DOHH2 (cell line): ENCODE data around the gene PTPA.

Source experiments
- EZH2phosphoT487 ChIP-seq: fragments of 200-600 bp; sonication (generic); IDR thresholded peaks from 2 replicates; pipeline ENCODE4 v1.6.1; 2017; ENCODE audit warnings: borderline replicate concordance, mild to moderate bottlenecking, antibody characterized with exemption, low read length, moderate library complexity, mixed read lengths
- TF ChIP-seq, protein P1 (sequence below): fragments of 200-600 bp; sonication (generic); IDR thresholded peaks from one replicate; pipeline ENCODE4 v1.5.1; 2014; ENCODE audit warnings: antibody characterized with exemption, mild to moderate bottlenecking, low read depth, low read length; ENCODE audit not compliant: poor library complexity, severe bottlenecking

DNA sequence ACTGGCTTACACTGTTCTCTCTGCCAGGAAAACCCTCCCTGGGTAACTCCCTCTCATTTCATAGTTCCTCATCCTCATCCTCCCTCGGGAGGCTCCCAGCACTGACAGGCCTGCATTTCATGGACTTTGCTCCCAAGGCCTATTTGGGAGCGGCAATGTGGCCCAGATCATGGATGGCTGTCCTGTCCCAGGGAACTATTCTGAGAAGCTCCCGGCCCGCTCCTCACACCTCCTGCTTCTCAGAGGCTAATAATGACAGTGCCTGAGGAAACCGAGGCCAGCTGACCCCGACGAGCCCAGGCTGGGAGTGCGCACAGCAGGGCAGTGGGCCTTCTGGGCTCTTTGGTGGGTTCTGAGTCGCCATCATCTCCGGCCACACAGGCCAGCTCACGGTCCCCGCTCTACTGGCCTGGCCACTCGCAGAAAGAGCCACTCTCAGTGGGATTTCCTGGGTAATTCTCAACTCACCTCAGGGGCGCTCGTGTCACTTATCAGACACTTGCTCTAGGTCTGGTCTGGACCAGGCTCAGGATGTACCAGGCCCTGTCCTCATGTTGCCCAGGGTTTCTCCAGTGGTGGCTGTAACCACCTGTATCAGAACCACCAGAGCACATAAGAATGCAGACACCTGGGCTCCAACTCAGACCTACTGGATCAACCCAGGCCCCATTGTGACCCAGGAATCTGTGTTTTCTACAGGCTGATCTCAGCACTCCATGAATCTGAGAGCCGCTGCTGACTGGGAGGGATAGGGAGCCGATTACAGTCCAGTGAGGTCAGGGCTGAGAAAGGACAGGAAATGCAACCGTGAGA, 32.3 kb upstream of the PTPA start:
- TF ChIP-seq, protein P1, sequence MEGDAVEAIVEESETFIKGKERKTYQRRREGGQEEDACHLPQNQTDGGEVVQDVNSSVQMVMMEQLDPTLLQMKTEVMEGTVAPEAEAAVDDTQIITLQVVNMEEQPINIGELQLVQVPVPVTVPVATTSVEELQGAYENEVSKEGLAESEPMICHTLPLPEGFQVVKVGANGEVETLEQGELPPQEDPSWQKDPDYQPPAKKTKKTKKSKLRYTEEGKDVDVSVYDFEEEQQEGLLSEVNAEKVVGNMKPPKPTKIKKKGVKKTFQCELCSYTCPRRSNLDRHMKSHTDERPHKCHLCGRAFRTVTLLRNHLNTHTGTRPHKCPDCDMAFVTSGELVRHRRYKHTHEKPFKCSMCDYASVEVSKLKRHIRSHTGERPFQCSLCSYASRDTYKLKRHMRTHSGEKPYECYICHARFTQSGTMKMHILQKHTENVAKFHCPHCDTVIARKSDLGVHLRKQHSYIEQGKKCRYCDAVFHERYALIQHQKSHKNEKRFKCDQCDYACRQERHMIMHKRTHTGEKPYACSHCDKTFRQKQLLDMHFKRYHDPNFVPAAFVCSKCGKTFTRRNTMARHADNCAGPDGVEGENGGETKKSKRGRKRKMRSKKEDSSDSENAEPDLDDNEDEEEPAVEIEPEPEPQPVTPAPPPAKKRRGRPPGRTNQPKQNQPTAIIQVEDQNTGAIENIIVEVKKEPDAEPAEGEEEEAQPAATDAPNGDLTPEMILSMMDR, result no peak
- no peak for TF ChIP-seq EZH2phosphoT487
